WERI-Rb-1 (cell line): ENCODE results near the gene TASOR.

Experiments used
- DNase-seq: peaks from one replicate; pipeline ENCODE4 v3.0.0-alpha.2; 2020
- H3K27ac ChIP-seq: fragments of 250-450 bp; sonication (Bioruptor Pico); 2 replicates; pipeline ENCODE4 v1.5.1; 2020; ENCODE audit warnings: mild to moderate bottlenecking, moderate library complexity
- H3K27me3 ChIP-seq: fragments of 250-450 bp; sonication (Bioruptor Pico); 2 replicates; pipeline ENCODE4 v1.5.1; 2021; ENCODE audit warnings: mild to moderate bottlenecking, low read depth, moderate library complexity; ENCODE audit not compliant: insufficient read depth, severe bottlenecking
- H3K36me3 ChIP-seq: fragments of 250-450 bp; sonication (Bioruptor Pico); 2 replicates; pipeline ENCODE4 v1.5.1; 2020; ENCODE audit warnings: mild to moderate bottlenecking, moderate library complexity
- H3K4me3 ChIP-seq: 2 replicates; pipeline ENCODE4 v1.5.1; 2011; ENCODE audit warnings: low read depth, mild to moderate bottlenecking, control low read depth, low read length
- H3K9me3 ChIP-seq: fragments of 250-450 bp; sonication (Bioruptor Pico); 2 replicates; pipeline ENCODE4 v1.5.1; 2021; ENCODE audit warnings: mild to moderate bottlenecking, moderate library complexity; ENCODE audit not compliant: severe bottlenecking
- CTCF ChIP-seq: IDR thresholded peaks from 2 replicates; pipeline ENCODE4 v1.5.1; 2011; ENCODE audit warnings: low read depth, mild to moderate bottlenecking, control low read depth, inconsistent platforms, low read length

The TASOR gene

GRCh38 chr3:56677286-56677685 lies 5.8 kb downstream of the TASOR start:
- Histone ChIP-seq H3K36me3 (peaks cover 21% of the 10 kb centered on the region), H3K4me3 (no peak overlapping the region)
- TF ChIP-seq CTCF: no peak

GRCh38 chr3:56673781-56674457 lies 9.1 kb downstream of the TASOR start:
- Histone ChIP-seq H3K4me3 (no peak overlapping the region), H3K27me3 (no peaks in the 10 kb centered on the region), H3K27ac (no peak overlapping the region), H3K9me3 (no peaks in the 10 kb centered on the region), H3K36me3 (peaks cover 33% of the 10 kb centered on the region)
- no peak for TF ChIP-seq CTCF
- DNase-seq: no peak

More at GRCh38 chr3:56677286-56677685, 5.8 kb downstream of the TASOR start:
- Histone ChIP-seq H3K27me3 (no peaks in the 10 kb centered on the region), H3K9me3 (no peaks in the 10 kb centered on the region), H3K27ac (no peak overlapping the region)
- DNase-seq: no peak

- no peak for TF ChIP-seq CTCF
- H3K27me3 ChIP-seq: no peaks in the 10 kb centered on the region
- no peak for DNase-seq
- no peak overlapping the region for H3K27ac ChIP-seq
- H3K36me3 ChIP-seq: peaks cover 76% of the 10 kb centered on the region
- no peaks in the 10 kb centered on the region for H3K9me3 ChIP-seq
- H3K4me3 ChIP-seq: no peak overlapping the region
These were observed 15.0 kb downstream of the TASOR start for GRCh38 chr3:56667973-56668579.

GRCh38 chr3:56664823-56665222 lies 18.2 kb downstream of the TASOR start:
- no peak for TF ChIP-seq CTCF
- H3K27ac ChIP-seq: no peak overlapping the region
- H3K4me3 ChIP-seq: no peak overlapping the region
- no peaks in the 10 kb centered on the region for H3K27me3 ChIP-seq
- DNase-seq: no peak
- H3K9me3 ChIP-seq: no peaks in the 10 kb centered on the region
- peaks cover 78% of the 10 kb centered on the region for H3K36me3 ChIP-seq

GRCh38 chr3:56655709-56656108 lies 27.4 kb downstream of the TASOR start:
- Histone ChIP-seq H3K27ac (no peak overlapping the region), H3K4me3 (no peak overlapping the region), H3K9me3 (no peaks in the 10 kb centered on the region), H3K36me3 (peaks cover 62% of the 10 kb centered on the region), H3K27me3 (no peaks in the 10 kb centered on the region)
- no peak for DNase-seq
- TF ChIP-seq CTCF: no peak
